Right cardiac atrium (tissue), 5 donors: ENCODE results near the gene LASP1. TPM values are rescaled to one million over a fixed set of nuclear protein-coding genes. Genes with fewer than 3 reads are reported as not detected.

Experiments
- ATAC-seq, 2 donors: fragments of 200-7000 bp; cut with Tn5 transposase; one replicate each; pipeline versions ENCODE4 v1.8.0 to v1.9.1; 2020; ENCODE audit warnings: moderate library complexity in 2 of 2, mild to moderate bottlenecking in 1 of 2
- DNase-seq, 3 donors: peaks; one replicate each; pipeline ENCODE4 v3.0.0-alpha.2; 2020
- H3K27ac ChIP-seq: one replicate; pipeline ENCODE4 v1.5.1; 2013; ENCODE audit warnings: mild to moderate bottlenecking, low read length, control low read depth, moderate library complexity
- H3K27me3 ChIP-seq: one replicate; pipeline ENCODE4 v1.6.1; 2013; ENCODE audit not compliant: control insufficient read depth, insufficient read depth
- H3K4me1 ChIP-seq: one replicate; pipeline ENCODE4 v1.6.1; 2013; ENCODE audit warnings: low read length; ENCODE audit not compliant: control insufficient read depth, insufficient read depth
- H3K4me3 ChIP-seq: one replicate; pipeline ENCODE4 v1.5.1; 2013; ENCODE audit warnings: low read length, control low read depth
- H3K9me3 ChIP-seq: one replicate; pipeline ENCODE4 v1.6.1; 2013; ENCODE audit warnings: low read length; ENCODE audit not compliant: control insufficient read depth
- WGBS: extraction: QIAGEN DNeasy Blood & Tissue Kit; methylation state at CpG from one replicate; pipeline ENCODE4 v1.1.7; 2013; 5-methylcytosine and 5-hydroxymethylcytosine counted together
- intact Hi-C, 4 donors: fragments of 100-400 bp; cut with DNase I; formaldehyde crosslinking; loops; one replicate each; pipeline versions ENCODE4 v1.11.0 to v1.14.0; 2022 to 2023
- polyA plus RNA-seq: library from polyadenylated mRNA; stranded (reverse); fragments of 200-250 nt; gene quantifications from one replicate; pipeline ENCODE4 v1.2.3, GENCODE V29; 2013
- total RNA-seq, 4 donors: library from RNA; stranded (reverse); fragmentation: NEBNext Ultra II Directional; extraction: Animal tissue kit (Norgen Biotek cat#: 25700); gene quantifications; one replicate each; pipeline ENCODE4 v1.2.1, GENCODE V29; 2021
- donor health status: healthy with polysubstance abuse.
- donor health status: DM: no; HTN: yes; CAD: no.
- donor health status: DM: no; HTN: no; CAD: no.
- donor health status: DM: no; HTN: yes; CAD: no; lungs with severe emphysema.
- donor health status: DM: yes; HTN: yes; CAD: no.

The LASP1 gene
- total and polyA plus RNA-seq, 5 donors = 23.8 to 39.6 (median 34.8) TPM

- H3K4me1 ChIP-seq = peaks cover 44% of the 10 kb centered on the region
- H3K27ac ChIP-seq = peak overlapping the region; percentile 82
- no peak overlapping the region for H3K4me3 ChIP-seq
- peak; percentile 52 to 72 for ATAC-seq
- H3K27me3 ChIP-seq = no peaks in the 10 kb centered on the region
- peak; percentile 77 to 88 (median 83) for DNase-seq
- intact Hi-C loops = loop anchor here in 1 of 4 donors (10.0 kb wide), 1 partner anchor 95 kb away; no protein-coding TSS in a partner anchor
- WGBS = 14% methylated on average over 6 of the region's 6 CpGs
- H3K9me3 ChIP-seq = no peaks in the 10 kb centered on the region
Observed at GRCh38 chr17:38879878-38880665, 10.2 kb downstream of the LASP1 start.

GRCh38 chr17:38881600-38882191 lies 11.8 kb downstream of the LASP1 start:
- peaks cover 47% of the 10 kb centered on the region for H3K4me1 ChIP-seq
- no peaks in the 10 kb centered on the region for H3K9me3 ChIP-seq
- H3K4me3 ChIP-seq = no peak overlapping the region
- peak overlapping the region; percentile 19 for H3K27ac ChIP-seq
- 23% methylated on average over 8 of the region's 8 CpGs for WGBS
- ATAC-seq = peak; percentile 60 to 70
- DNase-seq = peak; percentile 85 to 91 (median 90)
- H3K27me3 ChIP-seq = no peaks in the 10 kb centered on the region
- intact Hi-C loops = no loop called here

- ATAC-seq (no peak), DNase-seq (peak in 1 of 3 donors; percentile 4)
- peak overlapping the region; percentile 42 for H3K27ac ChIP-seq
- intact Hi-C loops = no loop called here
- no peak overlapping the region for H3K4me3 ChIP-seq
- no peaks in the 10 kb centered on the region for H3K9me3 ChIP-seq
- no peaks in the 10 kb centered on the region for H3K27me3 ChIP-seq
- H3K4me1 ChIP-seq = peaks cover 44% of the 10 kb centered on the region
- 94% methylated on average over 2 of the region's 2 CpGs for WGBS
Observed at GRCh38 chr17:38882870-38883269, 13.0 kb downstream of the LASP1 start.

GRCh38 chr17:38883592-38884526 lies 14.0 kb downstream of the LASP1 start:
- WGBS = 26% methylated on average over 19 of the region's 19 CpGs
- ATAC-seq = no peak
- intact Hi-C loops = no loop called here

GRCh38 chr17:38885044-38885727 lies 15.3 kb downstream of the LASP1 start:
- H3K9me3 ChIP-seq = no peaks in the 10 kb centered on the region
- H3K27me3 ChIP-seq = no peaks in the 10 kb centered on the region
- H3K4me1 ChIP-seq = peaks cover 41% of the 10 kb centered on the region
- DNase-seq (peak in 2 of 3 donors; percentile 42 to 62), ATAC-seq (peak; percentile 8 to 14)
- intact Hi-C loops = no loop called here
- 61% methylated on average over 9 of the region's 9 CpGs for WGBS
- H3K4me3 ChIP-seq = no peak overlapping the region
- no peak overlapping the region for H3K27ac ChIP-seq

More at GRCh38 chr17:38883592-38884526, 14.0 kb downstream of the LASP1 start:
- peak in 2 of 3 donors; percentile 76 to 79 for DNase-seq
- H3K4me1 ChIP-seq = peaks cover 44% of the 10 kb centered on the region
- no peaks in the 10 kb centered on the region for H3K27me3 ChIP-seq
- H3K9me3 ChIP-seq = no peaks in the 10 kb centered on the region
- H3K27ac ChIP-seq = peak overlapping the region; percentile 90
- peak overlapping the region; percentile 4 for H3K4me3 ChIP-seq

- DNase-seq (peak in 2 of 3 donors; percentile 20 to 33), ATAC-seq (no peak)
- Histone ChIP-seq H3K4me1 (peaks cover 34% of the 10 kb centered on the region), H3K27me3 (no peaks in the 10 kb centered on the region), H3K27ac (no peak overlapping the region), H3K9me3 (no peaks in the 10 kb centered on the region), H3K4me3 (no peak overlapping the region)
- intact Hi-C loops = no loop called here
- WGBS = 43% methylated on average over 11 of the region's 11 CpGs
Observed at GRCh38 chr17:38885728-38886642, 16.1 kb downstream of the LASP1 start.

GRCh38 chr17:38886643-38887010 lies 16.8 kb downstream of the LASP1 start:
- Histone ChIP-seq H3K9me3 (no peaks in the 10 kb centered on the region), H3K27me3 (no peaks in the 10 kb centered on the region), H3K4me1 (peaks cover 28% of the 10 kb centered on the region), H3K4me3 (no peak overlapping the region), H3K27ac (no peak overlapping the region)
- ATAC-seq (no peak), DNase-seq (peak in 2 of 3 donors; percentile 31 to 49)
- intact Hi-C loops = no loop called here
- WGBS = 72% methylated on average over 8 of the region's 8 CpGs

GRCh38 chr17:38888842-38889241 lies 19.0 kb downstream of the LASP1 start:
- DNase-seq (no peak), ATAC-seq (no peak)
- WGBS = 87% methylated on average over 9 of the region's 9 CpGs
- Histone ChIP-seq H3K9me3 (no peaks in the 10 kb centered on the region), H3K27me3 (no peaks in the 10 kb centered on the region), H3K4me3 (no peak overlapping the region), H3K4me1 (peaks cover 22% of the 10 kb centered on the region), H3K27ac (no peak overlapping the region)
- intact Hi-C loops = no loop called here

- no peak overlapping the region for H3K4me3 ChIP-seq
- H3K27me3 ChIP-seq = no peaks in the 10 kb centered on the region
- DNase-seq (no peak), ATAC-seq (no peak)
- H3K9me3 ChIP-seq = no peaks in the 10 kb centered on the region
- WGBS = 82% methylated on average over 12 of the region's 12 CpGs
- peaks cover 21% of the 10 kb centered on the region for H3K4me1 ChIP-seq
- no peak overlapping the region for H3K27ac ChIP-seq
- intact Hi-C loops = no loop called here
Observed at GRCh38 chr17:38889745-38890409, 20.0 kb downstream of the LASP1 start.
